Loucy (cell line): ENCODE results near the gene KHK.

Experiments
- EZH2phosphoT487 ChIP-seq: fragments of 200-600 bp; IDR thresholded peaks from 2 replicates; pipeline ENCODE4 v1.6.1; 2018; ENCODE audit warnings: antibody characterized with exemption, mild to moderate bottlenecking, moderate library complexity, borderline replicate concordance
- TF ChIP-seq, protein P1 (sequence below): fragments of 200-600 bp; sonication (generic); conservative IDR thresholded peaks from 2 replicates; pipeline ENCODE4 v1.5.1; 2014; ENCODE audit warnings: mild to moderate bottlenecking, antibody characterized with exemption, low read length

DNA sequence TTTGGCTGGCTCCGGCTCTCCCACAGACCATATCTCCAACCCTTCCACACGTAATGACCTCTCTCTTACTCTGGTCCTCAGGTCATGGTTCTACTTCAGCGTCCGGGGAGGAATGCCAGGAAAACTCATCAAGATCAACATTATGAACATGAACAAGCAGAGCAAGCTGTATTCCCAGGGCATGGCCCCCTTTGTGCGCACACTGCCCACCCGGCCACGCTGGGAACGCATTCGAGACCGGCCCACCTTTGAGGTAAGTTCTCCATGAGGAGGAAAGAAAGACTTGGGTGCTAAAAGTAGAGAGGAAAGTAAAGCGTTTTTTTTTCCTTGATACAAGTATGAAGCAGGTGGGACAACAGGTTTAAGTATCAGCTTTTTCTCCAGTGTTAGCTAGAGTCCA is 33.3 kb upstream of the KHK start:
- TF ChIP-seq, protein P1, sequence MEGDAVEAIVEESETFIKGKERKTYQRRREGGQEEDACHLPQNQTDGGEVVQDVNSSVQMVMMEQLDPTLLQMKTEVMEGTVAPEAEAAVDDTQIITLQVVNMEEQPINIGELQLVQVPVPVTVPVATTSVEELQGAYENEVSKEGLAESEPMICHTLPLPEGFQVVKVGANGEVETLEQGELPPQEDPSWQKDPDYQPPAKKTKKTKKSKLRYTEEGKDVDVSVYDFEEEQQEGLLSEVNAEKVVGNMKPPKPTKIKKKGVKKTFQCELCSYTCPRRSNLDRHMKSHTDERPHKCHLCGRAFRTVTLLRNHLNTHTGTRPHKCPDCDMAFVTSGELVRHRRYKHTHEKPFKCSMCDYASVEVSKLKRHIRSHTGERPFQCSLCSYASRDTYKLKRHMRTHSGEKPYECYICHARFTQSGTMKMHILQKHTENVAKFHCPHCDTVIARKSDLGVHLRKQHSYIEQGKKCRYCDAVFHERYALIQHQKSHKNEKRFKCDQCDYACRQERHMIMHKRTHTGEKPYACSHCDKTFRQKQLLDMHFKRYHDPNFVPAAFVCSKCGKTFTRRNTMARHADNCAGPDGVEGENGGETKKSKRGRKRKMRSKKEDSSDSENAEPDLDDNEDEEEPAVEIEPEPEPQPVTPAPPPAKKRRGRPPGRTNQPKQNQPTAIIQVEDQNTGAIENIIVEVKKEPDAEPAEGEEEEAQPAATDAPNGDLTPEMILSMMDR, result no peak
- no peak for TF ChIP-seq EZH2phosphoT487
